Caki2 (cell line): ENCODE data around the gene FYN. TPM values are rescaled to one million over a fixed set of nuclear protein-coding genes. Genes with fewer than 3 reads are reported as not detected.

Source experiments
- DNase-seq: peaks from one replicate; pipeline ENCODE4 v3.0.0-alpha.2; 2015; ENCODE audit warnings: low read depth
- in situ Hi-C: cut with HindIII; loops from 2 replicates; pipeline ENCODE4 v1.10.0; 2016; ENCODE audit warnings: low sequenced_read_pairs, low pct_unique_long_range_greater_than_20kb, mixed read lengths
- total RNA-seq: library from RNA; depleted of rRNA; stranded (reverse); fragments of >200 nt; shearing (Covaris generic); gene quantifications from 2 replicates; pipeline ENCODE4 v1.2.3, GENCODE V29; 2014; ENCODE audit warnings: low replicate concordance

Gene FYN
- total RNA-seq, 1 experiment from 2014 or later, result not detected

DNA sequence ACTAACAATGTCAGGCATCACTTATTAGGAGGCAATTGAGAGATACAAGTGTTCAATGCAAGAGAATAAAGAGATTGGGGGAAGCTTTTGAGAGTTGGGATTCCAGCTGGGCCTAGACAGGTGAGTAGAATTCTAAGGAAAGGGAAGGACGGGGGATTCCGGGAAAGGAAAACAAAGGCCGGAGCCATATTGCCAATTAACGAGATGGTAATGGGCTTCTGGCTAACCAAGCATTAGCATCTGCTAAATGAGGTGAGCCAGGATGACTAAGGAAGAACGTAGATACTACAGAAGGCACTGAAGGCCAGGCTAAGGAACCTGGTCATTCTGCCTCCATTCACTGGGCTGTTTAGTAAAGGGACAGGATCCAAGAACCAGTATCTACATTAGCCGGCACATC is 10.5 kb downstream of the FYN start:
- in situ Hi-C loops, result no loop called here
- DNase-seq, result no peak

DNA sequence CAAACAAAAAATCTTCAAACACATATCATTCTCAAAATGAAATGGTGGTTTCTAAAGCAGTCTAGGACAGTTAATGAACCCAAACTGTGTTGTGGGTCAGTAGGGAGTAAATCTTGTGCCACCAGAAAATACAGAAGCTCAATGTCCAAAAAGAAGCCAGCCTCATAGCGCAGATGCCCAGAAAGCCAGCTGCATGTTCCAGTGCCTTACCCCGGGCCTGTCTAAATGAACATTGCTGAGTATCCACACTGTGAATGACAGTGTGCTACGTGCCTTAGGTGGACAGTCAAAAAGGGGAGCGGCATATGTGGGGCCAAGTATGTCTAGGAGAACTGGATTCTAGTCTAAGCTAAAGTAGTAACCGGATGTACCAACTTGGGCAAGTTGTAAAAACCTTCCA is 10.9 kb downstream of the FYN start:
- in situ Hi-C loops, result no loop called here
- DNase-seq, result no peak

DNA sequence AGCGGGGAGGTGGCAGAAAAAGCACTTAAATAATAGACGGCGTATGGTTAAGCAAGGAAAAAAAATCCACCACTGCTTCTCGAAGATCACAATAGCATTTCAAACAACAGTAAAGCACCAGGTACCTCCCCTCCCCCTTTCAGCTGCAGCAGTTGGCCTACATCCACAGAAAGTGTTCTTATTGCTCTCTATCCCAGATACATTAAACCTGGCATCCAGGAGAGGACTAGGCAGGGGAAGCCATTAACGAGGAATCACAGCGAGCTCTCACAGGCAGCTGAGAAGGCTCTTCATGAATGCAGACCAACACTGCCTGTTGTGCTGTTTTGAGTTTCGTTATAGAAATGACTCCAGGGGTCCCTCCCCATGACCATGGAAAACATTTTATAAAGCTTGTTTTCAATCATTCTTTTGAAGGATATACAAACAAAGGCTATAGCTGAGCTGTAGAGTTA is 11.8 kb downstream of the FYN start:
- in situ Hi-C loops, result no loop called here
- no peak for DNase-seq

DNA sequence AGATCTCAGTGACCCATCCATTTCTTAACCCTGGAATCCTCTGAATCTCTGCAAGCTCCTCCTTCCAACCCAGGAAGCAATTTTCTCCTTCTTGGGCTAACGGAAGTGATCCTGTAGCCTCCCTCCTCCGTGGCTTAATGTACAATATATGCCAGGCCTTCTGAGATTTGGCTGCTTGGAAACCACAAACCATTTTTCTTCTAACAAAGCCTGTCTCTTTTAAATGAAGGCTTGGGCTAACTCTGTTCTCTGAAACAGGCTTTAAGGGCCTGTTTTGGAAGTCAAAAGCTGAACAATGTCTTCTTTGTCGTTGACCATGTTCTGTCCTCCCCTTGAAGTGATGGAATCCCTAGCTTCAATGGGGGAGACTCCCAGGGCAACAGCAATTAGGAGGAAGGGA is 14.9 kb downstream of the FYN start:
- in situ Hi-C loops, result no loop called here
- no peak for DNase-seq

DNA sequence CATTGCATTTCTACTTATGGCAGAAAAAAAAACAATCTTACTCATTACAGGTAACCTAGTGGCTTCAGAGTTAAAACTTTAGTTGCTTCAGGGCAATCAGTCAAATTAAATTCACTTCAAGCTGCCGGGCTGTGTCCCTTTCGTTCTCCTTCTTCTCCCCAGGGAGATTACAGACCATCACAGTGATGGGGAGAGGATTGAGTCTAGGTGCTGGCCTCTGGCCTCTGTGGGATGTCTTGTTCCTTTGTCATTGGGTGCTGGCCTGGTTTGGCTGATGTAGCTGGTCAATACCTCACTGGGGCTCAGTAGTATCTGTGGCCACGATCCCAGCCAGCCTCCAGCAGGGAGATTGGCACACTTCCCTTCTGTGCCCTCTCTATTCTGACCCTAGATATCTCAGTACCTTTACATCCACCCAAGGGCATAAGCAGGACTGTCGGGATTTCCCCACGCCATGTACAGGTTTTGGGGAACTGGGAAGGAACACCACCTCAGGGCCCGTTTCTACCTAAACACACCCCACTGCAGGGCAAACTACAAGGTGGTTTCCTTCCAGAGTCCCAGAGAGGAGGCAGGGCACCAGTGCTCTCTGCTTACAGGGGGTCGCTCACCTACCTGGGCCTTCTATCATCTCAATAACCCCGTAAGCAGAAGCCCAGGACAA is 15.4 kb downstream of the FYN start:
- in situ Hi-C loops, result no loop called here
- no peak for DNase-seq

DNA sequence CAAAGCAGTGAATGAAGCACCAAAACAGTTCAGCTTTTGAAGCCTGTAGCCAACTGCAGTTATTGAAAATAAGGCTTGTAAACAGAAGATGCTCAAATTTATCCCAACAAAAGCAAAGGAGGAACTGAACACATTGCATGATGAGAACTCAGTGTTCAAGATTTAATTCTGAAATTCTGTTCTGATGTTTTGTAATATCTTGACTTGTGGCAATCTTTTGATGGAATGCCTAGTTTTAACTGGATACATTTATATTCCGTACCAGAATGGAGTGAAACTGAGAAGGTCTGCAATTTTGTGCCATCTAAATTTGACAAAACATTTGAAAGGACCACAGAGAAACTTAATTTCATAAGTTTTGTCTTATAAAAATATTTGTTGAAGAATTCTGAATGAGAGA is 17.5 kb downstream of the FYN start:
- no peak for DNase-seq
- in situ Hi-C loops, result no loop called here

DNA sequence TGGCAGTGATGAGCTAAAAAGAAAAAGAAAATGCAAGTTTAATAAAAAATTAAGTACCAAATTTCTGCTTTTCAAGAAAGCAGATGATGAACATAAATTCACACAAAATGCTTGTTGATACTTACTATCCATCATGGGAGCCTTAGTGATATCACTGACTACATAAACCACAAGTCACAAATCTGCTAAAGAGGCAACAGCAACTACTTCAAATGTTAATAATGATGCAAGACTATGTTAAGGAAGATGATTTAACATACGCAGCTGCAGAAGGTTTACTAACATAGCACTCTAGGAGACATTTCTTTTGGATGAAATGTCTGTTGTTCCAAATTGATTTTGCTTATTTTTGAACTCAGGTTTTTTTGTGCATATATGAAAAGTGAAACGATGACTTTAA is 18.6 kb downstream of the FYN start:
- no peak for DNase-seq
- in situ Hi-C loops, result no loop called here

DNA sequence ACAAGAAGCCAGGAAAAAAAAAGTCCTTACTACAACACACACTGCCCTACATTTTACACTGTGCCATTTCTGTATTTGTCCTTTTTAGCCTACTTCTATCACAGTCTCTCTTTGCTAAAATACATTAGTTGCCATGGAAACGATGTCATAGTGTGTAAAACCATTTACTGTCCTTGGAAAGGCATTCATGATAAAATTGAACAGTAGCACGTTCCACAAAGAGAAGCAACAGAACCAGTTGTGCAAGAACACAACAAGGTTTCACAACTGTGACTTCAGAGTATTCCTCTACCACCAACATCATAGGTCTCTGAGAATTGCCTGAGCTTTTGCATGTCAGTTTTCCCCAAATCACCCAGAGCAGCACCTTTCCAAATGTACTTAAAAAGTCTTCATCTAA is 20.5 kb downstream of the FYN start:
- in situ Hi-C loops, result no loop called here
- no peak for DNase-seq

DNA sequence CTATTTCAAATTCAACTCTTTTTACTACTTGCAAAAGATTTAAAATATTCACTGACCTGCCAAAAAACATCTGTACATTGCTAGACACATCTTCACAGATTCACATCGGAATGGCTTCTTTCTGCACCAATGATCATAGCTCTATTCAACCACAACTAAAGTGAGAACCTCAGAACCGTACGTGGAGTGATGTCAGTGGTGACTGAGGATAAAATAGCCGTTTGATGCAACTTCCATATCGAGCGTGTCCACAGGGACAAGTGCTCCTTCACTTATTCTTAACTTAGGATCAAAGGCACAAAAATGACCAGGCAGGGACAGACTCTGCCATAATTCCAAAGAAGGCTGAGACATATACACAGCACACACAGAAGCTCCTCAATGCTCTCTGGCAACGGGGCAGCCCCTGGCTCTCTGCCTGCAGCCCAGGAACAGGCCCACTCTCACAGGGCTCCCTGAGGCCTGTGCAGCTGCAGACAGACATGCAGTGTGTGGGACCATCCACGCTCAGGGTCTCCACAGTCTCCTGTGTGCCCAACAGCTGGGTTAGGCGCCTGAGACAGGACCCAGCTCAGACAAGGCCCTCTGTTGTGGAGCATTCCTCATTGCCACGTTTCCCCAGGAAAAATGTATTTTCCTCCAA is 22.8 kb downstream of the FYN start:
- no peak for DNase-seq
- in situ Hi-C loops, result no loop called here

DNA sequence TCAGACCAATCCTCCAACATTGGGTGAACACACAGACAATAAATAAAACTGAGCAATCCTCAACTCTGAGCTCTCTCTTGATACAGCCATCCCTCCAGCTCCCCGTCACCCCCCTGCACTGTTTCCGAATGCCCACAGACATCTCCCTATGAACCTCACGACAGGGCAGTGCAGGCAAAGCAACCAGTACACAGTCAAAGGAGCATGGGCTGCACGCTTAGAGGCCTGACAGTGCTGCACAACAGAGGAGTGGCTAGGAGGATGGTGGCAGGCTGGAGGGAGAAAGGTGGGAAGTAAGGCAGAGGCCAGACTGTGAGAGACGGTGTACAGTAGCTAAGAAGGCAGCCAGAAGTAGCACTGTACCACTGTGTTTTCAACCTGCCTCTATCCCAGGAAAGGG is 24.0 kb downstream of the FYN start:
- in situ Hi-C loops, result no loop called here
- DNase-seq, result no peak

DNA sequence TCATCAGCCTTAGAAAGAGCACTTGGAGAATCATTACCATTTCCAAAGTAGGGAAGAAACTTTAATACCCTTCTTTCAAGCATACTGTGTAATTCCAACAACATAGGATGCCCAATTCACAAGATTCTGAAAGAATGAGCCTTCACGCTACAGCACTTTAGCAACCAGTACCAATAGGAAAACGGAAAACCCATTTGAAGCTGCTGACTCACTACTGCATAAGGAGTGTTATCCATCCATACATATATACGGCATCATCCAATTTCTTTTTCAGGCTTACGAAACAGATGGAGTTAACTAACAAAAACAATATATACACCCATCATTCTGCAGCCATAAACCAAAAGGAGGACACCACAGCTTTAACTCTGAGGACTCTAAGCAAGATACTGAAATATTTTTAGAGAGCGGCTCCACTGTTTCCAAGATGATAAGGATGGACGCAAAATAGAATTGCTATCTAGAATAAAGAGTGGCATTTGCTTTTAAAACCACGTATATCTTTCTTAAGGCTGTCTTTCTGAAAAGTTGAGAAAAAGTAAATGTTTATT is 24.9 kb downstream of the FYN start:
- in situ Hi-C loops, result no loop called here
- no peak for DNase-seq

DNA sequence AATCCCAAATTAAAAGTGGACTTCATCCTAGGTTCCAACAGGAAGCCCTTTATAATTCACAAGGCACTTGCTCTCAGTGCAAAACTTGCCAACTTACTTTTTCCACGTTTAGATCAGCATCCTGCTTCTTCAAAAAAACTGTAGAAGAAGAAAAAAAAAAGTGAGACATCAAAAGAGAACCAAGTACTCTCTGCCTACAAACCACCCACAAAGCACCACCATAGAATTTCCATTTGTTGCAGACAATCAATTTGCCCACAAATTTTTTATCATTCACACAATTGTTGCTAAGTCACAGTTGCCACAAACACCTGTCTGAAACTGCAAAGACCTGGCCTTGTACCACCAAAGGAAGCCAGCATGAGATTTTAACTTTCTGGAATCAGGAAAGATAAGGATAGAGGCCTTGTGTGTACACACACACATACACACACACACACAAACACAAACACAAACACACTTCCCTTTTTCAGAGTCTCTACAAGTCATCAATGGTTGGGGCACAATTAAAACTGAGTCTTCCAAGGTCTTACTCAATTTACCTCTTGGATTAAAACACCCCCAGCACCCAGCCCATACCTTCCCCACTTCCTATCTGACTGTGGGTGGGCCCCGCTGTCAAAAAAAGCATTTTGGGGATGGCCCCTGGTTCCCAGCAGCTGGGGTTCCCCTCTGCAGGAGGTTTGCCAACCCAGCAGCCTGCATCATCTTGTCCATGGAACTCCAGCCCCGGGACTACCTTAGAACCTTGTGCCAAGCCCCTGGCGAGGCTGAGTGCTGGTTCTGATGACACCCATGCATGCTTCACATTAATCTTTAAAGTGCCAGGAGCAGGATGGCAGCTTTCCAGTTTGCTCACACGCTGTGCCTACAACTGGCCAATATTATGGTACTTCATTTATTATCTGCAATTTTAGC is 26.5 kb downstream of the FYN start:
- in situ Hi-C loops, result no loop called here
- DNase-seq, result no peak

DNA sequence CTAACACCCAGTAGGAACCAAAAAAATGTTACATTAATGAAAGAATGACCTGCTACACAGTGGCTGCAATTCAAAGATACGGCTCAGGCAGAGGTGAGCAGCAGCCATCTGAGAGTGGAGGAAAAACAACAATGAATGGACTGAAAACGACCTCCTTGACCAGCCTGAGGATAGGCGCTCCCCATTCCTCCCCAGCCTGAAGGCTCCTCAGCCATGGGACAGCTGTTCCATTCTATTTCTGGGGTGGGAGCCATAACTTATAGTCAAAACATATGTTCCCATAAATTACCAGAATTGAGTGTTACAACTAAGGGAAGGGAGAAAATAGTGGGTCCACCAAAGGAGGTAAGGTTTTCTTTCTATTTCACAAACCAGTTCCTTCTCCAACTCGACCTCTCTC is 27.2 kb downstream of the FYN start:
- in situ Hi-C loops, result no loop called here
- no peak for DNase-seq

DNA sequence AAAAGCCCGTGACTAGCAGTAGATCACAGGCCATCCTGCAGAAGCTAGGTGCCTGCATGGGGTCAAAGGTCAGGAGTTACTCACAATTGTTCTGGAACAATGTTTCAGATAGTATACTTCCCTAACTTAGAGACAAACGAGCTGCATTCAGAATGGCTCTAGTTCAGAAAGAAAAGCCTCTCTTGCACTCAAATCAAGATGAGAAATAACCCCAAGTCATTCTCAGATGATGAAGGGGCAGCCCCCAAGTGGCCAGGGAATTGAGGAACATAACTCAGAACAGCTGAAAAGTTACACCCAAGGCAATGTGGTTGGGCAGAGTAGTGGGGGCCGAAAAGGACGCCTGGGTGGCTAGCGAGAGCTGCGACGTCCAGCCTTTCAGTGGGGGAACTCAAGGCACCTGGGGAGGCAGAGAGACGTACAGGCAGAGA is 27.8 kb downstream of the FYN start:
- DNase-seq, result no peak

DNA sequence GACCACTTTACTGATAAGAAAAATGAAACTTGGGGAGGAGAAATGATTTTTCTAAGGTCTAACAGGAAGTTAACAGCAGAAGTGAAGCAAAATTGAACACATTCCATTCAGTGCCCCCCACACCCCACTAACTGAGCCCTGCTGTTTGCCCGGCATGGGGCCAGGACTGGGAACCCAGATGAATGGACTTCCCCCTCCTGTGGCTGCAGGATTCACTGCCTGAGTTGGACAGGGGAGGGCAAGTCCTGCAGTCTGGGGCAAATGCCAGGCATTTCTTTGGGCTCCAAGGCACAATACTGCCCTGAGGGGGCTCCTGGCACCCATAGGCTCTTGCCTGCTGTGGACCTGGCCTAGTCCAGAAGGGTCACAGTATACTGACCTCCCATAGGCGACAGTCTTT is 28.3 kb downstream of the FYN start:
- in situ Hi-C loops, result no loop called here
- no peak for DNase-seq

More for the DNA sequence above, 27.8 kb downstream of the FYN start:
- in situ Hi-C loops, result no loop called here

DNA sequence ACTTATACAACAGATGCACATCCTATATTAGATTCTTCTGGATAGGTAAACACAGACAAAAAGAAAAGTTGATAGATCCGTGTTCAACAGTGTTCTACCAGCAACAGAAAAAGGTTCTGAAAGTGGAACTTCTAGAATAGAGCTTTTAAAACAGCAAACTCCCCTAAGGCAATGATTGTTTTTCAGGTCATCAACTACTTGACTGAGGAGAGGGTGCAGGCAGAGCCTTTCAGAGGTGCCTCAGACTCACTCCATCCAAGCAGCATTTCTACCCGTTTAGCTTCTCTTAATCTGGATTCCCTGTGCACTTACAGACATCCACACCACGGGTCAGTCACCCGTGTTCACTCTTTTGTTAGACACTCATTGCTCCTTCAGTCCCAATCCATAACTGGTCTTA is 28.9 kb downstream of the FYN start:
- in situ Hi-C loops, result no loop called here

DNA sequence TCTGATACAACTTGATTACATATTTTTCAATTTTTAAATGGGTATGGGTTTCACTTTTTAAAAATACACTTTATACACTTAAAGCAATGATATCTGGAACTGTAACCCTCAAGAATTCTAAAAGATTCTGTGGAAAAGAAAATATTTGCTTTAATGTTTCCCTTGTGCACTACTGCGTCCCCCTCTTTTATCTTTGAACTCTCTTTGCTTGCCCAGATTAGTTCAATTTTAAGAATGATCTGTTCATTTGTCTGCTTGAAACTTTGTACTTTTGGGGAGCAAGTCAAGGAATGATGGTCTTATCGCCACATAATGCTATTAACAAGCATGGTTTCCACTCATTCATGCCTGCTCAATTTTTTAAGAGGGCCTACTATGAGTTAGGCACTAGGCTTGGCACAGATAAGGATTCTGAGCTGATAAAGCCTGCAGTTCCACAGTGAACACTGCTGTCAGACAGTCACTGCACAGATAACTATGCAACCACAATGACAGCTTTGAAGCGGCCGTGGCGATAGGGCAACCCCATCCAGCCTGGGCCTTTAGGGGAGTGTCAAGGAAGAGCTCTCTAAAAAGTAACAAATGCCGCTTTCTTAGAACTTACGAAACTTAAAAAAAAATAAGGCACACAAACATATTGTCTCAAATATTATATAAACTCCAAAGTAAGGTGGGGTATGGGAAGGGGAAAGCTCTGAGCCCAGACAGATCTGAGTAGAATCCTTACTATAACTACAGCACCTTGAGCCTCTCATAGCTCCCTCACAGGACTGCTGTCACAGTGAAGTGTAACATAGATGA is 29.7 kb downstream of the FYN start:
- no peak for DNase-seq

More for the DNA sequence above, 28.9 kb downstream of the FYN start:
- no peak for DNase-seq

DNA sequence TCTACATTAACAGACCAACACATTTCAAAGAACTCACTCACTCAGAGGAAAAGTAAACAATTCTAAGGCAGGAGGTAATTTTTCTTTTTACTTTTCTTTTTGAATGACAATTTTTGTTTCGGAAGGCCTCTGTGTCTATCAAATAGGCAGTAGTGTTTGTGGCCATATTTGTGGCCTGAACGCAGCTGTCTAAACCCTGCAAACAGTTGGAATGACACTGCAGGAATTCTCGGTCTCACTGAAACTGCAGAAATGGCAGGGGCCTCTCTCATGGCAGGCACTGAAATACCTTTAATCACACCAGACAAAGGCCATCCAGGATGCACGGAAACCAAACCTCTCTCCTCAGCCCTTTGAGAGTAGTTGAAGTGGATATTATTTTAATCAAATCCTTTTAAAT is 30.4 kb downstream of the FYN start:
- in situ Hi-C loops, result no loop called here
- DNase-seq, result no peak

More for the DNA sequence above, 29.7 kb downstream of the FYN start:
- in situ Hi-C loops, result no loop called here
